Measurements from ENCODE around the gene ADAMTS14. TPM values are rescaled to one million over a fixed set of nuclear protein-coding genes. Genes with fewer than 3 reads are reported as not detected.

The ADAMTS14 gene
- total RNA-seq, 1 experiment from 2014 or later: not detected

DNA sequence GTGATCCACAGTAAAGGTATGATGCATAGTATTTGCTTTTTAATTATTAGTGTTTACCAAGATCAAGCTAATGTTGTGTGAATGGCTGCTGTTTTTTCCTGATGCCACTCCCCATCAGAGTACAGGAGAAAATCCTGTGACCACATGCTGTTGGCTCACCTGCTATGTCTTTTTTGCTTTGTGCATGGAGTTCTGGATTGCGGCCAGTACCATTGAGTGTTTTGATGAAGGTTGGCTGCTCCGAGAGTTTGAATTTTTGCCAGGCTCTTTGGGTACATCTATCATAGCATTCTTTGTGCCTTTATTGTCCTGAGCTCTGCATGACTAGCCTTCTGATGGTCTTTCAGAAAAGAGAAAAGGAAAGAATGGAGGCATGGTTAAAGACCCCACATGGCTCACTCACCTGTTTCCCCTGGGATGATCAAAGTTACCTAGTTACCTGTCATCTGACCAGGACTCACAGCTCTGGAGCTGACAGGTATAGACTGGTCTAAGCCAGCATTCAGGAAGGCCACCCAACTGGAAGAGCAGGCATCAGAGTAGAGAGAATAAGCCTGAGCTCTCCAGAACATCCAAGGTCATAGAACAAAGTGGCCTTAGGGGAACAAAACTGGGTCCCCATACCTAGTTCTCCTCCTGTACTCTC lies 131.6 kb downstream of the ADAMTS14 start:
- no peak overlapping the region for H3K27ac Mint-ChIP-seq (ENCODE audit: unreplicated experiment)

DNA sequence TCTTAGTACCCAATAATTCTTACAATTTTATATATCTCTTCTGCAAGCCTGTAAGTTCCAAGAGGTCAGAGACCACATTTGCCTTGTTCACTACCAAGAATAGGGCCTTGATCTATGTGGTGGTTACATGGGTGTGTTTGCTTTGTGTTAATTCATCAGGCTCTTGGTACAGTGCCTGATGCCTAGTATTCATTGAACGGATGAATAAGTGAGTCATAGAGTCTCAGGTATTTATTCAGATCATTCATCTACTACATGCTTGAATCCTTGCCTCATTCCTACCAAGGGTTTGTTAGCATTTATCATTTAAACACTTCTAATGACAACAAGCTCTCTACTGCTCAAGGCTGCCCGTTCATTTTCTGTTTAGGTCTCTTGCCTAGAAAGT lies 132.1 kb downstream of the ADAMTS14 start:
- intact Hi-C loops (cut with micrococcal nuclease; ENCODE audit: unreplicated experiment): no loop called here
- Mint-ChIP-seq H3K27ac (ENCODE audit: unreplicated experiment) (no peak overlapping the region), H3K27me3 (ENCODE audit: insufficient read depth, unreplicated experiment) (peaks cover 16% of the 10 kb centered on the region), H3K36me3 (ENCODE audit: insufficient read depth, unreplicated experiment) (no peaks in the 10 kb centered on the region), H3K4me3 (ENCODE audit: unreplicated experiment) (no peak overlapping the region), H3K9me3 (ENCODE audit: unreplicated experiment) (peaks cover 20% of the 10 kb centered on the region), H3K4me1 (ENCODE audit: low read depth, unreplicated experiment) (peaks cover 8% of the 10 kb centered on the region)
- 0 out of 2 replicates have a peak, but pooled peaks cover 2% of the 10 kb centered on the region for H3K27me3 ChIP-seq (replicated peaks; ENCODE audit: control insufficient read depth, insufficient read depth, low read length)
- no peaks in the 10 kb centered on the region for H3K36me3 ChIP-seq (ENCODE audit: control insufficient read depth, insufficient read depth, low read length)
- ChIA-PET POLR2A (no interaction called here), CTCF (no interaction called here)
- no peak overlapping the region for H3K4me3 ChIP-seq (ENCODE audit: low read depth, low read length)
- no peaks in the 10 kb centered on the region for H3K9me3 ChIP-seq
- no peaks in the 10 kb centered on the region for H3K4me1 ChIP-seq
- no TSS peak for BruUV-seq (replicated peaks)
- DNase-seq: no peak
- TF ChIP-seq, protein P1, sequence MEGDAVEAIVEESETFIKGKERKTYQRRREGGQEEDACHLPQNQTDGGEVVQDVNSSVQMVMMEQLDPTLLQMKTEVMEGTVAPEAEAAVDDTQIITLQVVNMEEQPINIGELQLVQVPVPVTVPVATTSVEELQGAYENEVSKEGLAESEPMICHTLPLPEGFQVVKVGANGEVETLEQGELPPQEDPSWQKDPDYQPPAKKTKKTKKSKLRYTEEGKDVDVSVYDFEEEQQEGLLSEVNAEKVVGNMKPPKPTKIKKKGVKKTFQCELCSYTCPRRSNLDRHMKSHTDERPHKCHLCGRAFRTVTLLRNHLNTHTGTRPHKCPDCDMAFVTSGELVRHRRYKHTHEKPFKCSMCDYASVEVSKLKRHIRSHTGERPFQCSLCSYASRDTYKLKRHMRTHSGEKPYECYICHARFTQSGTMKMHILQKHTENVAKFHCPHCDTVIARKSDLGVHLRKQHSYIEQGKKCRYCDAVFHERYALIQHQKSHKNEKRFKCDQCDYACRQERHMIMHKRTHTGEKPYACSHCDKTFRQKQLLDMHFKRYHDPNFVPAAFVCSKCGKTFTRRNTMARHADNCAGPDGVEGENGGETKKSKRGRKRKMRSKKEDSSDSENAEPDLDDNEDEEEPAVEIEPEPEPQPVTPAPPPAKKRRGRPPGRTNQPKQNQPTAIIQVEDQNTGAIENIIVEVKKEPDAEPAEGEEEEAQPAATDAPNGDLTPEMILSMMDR (IDR thresholded peaks at IDR 0.05; ENCODE audit: insufficient read depth in 1 of 2, low read depth in 1 of 2, low read length in 1 of 2, severe bottlenecking in 1 of 2, unreplicated experiment in 1 of 2): no peak

More for the DNA sequence above, 131.6 kb downstream of the ADAMTS14 start:
- peaks cover 18% of the 10 kb centered on the region for H3K9me3 Mint-ChIP-seq (ENCODE audit: unreplicated experiment)
- DNase-seq: no peak
- Histone ChIP-seq H3K9me3 (no peaks in the 10 kb centered on the region), H3K36me3 (ENCODE audit: control insufficient read depth, insufficient read depth, low read length) (no peaks in the 10 kb centered on the region), H3K4me3 (ENCODE audit: low read depth, low read length) (no peak overlapping the region), H3K4me1 (no peaks in the 10 kb centered on the region), H3K27me3 (replicated peaks; ENCODE audit: control insufficient read depth, insufficient read depth, low read length) (0 out of 2 replicates have a peak, but pooled peaks cover 2% of the 10 kb centered on the region)
- POLR2A ChIA-PET: no interaction called here
- peaks cover 18% of the 10 kb centered on the region for H3K27me3 Mint-ChIP-seq (ENCODE audit: insufficient read depth, unreplicated experiment)
- no peak overlapping the region for H3K4me3 Mint-ChIP-seq (ENCODE audit: unreplicated experiment)
- CTCF ChIA-PET: no interaction called here
- BruUV-seq (replicated peaks): no TSS peak
- H3K4me1 Mint-ChIP-seq (ENCODE audit: low read depth, unreplicated experiment): peaks cover 3% of the 10 kb centered on the region
- H3K36me3 Mint-ChIP-seq (ENCODE audit: insufficient read depth, unreplicated experiment): no peaks in the 10 kb centered on the region
- intact Hi-C loops (cut with micrococcal nuclease; ENCODE audit: unreplicated experiment): no loop called here
- TF ChIP-seq, protein P1 (IDR thresholded peaks at IDR 0.05; ENCODE audit: insufficient read depth in 1 of 2, low read depth in 1 of 2, low read length in 1 of 2, severe bottlenecking in 1 of 2, unreplicated experiment in 1 of 2): no peak

- CTCF ChIA-PET: no interaction called here
- BruUV-seq (replicated peaks): no TSS peak
- no peak overlapping the region for H3K4me3 ChIP-seq (ENCODE audit: low read depth, low read length)
These were observed 133.4 kb downstream of the ADAMTS14 start for GRCh38 chr10:70805619-70806215.

More at GRCh38 chr10:70805619-70806215, 133.4 kb downstream of the ADAMTS14 start:
- Histone ChIP-seq H3K36me3 (ENCODE audit: control insufficient read depth, insufficient read depth, low read length) (no peaks in the 10 kb centered on the region), H3K27me3 (replicated peaks; ENCODE audit: control insufficient read depth, insufficient read depth, low read length) (no peaks in the 10 kb centered on the region), H3K9me3 (no peaks in the 10 kb centered on the region), H3K4me1 (no peaks in the 10 kb centered on the region)
- H3K4me1 Mint-ChIP-seq (ENCODE audit: low read depth, unreplicated experiment): peaks cover 11% of the 10 kb centered on the region
- DNase-seq: no peak
- H3K9me3 Mint-ChIP-seq (ENCODE audit: unreplicated experiment): peaks cover 20% of the 10 kb centered on the region
- H3K4me3 Mint-ChIP-seq (ENCODE audit: unreplicated experiment): no peak overlapping the region
- TF ChIP-seq, protein P1 (IDR thresholded peaks at IDR 0.05; ENCODE audit: insufficient read depth in 1 of 2, low read depth in 1 of 2, low read length in 1 of 2, severe bottlenecking in 1 of 2, unreplicated experiment in 1 of 2): no peak
- H3K27ac Mint-ChIP-seq (ENCODE audit: unreplicated experiment): no peak overlapping the region
- H3K36me3 Mint-ChIP-seq (ENCODE audit: insufficient read depth, unreplicated experiment): no peaks in the 10 kb centered on the region
- H3K27me3 Mint-ChIP-seq (ENCODE audit: insufficient read depth, unreplicated experiment): peaks cover 14% of the 10 kb centered on the region
- POLR2A ChIA-PET: no interaction called here
- intact Hi-C loops (cut with micrococcal nuclease; ENCODE audit: unreplicated experiment): no loop called here

Data from Caco-2 (cell line).